ENCODE data around the gene DGUOK.

GRCh38 chr2:73925853-73926492 is 707 bp upstream of the DGUOK start:
- TF ChIP-seq, protein P1, sequence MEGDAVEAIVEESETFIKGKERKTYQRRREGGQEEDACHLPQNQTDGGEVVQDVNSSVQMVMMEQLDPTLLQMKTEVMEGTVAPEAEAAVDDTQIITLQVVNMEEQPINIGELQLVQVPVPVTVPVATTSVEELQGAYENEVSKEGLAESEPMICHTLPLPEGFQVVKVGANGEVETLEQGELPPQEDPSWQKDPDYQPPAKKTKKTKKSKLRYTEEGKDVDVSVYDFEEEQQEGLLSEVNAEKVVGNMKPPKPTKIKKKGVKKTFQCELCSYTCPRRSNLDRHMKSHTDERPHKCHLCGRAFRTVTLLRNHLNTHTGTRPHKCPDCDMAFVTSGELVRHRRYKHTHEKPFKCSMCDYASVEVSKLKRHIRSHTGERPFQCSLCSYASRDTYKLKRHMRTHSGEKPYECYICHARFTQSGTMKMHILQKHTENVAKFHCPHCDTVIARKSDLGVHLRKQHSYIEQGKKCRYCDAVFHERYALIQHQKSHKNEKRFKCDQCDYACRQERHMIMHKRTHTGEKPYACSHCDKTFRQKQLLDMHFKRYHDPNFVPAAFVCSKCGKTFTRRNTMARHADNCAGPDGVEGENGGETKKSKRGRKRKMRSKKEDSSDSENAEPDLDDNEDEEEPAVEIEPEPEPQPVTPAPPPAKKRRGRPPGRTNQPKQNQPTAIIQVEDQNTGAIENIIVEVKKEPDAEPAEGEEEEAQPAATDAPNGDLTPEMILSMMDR (IDR thresholded peaks at IDR 0.05; ENCODE audit: low read length): no peak
- no peak for TF ChIP-seq EZH2 (IDR thresholded peaks at IDR 0.05; ENCODE audit: borderline replicate concordance, low read length)

All from OCI-LY1 (cell line).